CD1c-positive myeloid dendritic cell (primary cell): ENCODE data around the gene RUVBL2.
"Not testable (repeated sequence)": the region's sequence is repeated elsewhere in the genome, so short reads cannot be mapped to it uniquely, and the experiment has no call there.

ENCODE experiments used
- DNase-seq: peaks from one replicate; pipeline ENCODE4 v3.0.0-alpha.2; 2016; ENCODE audit errors: extremely low spot score

The RUVBL2 gene

GRCh38 chr19:49017666-49018351 is 24.1 kb downstream of the RUVBL2 start:
- peak; percentile 68 for DNase-seq

DNA sequence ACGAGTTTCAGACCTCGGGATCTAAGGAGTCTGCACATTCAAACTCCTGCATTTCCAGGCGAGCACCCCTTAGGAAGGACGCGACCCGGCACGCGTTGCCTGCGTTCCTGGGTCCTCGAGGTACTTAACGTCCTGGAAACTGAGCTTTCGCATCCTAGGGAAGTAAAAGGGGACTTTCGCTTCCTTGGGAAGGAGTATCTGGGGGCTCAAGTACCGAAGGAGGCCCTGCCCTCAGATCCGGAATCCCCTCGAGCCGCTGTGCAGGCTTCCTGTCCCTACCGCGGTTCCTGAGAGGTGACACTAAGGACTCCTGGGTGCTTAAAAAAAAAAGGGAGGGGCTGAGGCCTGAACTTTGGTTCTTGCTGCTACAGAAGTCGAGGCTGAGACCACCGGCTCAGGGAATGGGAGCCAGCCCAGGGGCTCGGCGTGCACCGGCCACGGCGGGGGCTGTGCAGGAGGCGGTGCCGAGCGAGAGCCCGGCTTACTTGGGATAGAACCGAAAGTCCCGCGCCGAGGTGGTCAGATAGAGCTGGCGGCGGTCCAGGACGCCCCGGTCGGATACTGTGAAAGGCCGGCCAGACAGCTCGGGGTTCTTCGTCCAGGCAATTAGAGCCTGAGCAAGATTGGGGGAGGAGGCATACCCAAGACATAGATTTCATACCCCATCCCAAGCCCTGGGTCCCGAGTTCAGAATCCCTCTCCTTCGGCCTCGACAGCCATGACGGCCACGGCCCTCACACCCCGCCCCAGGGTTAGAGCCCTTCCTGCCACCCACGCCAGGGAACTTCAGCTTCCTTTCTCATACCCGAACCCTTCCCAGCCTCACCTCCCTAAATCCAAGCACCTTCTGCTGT is 24.9 kb downstream of the RUVBL2 start:
- peak; percentile 1 for DNase-seq

DNA sequence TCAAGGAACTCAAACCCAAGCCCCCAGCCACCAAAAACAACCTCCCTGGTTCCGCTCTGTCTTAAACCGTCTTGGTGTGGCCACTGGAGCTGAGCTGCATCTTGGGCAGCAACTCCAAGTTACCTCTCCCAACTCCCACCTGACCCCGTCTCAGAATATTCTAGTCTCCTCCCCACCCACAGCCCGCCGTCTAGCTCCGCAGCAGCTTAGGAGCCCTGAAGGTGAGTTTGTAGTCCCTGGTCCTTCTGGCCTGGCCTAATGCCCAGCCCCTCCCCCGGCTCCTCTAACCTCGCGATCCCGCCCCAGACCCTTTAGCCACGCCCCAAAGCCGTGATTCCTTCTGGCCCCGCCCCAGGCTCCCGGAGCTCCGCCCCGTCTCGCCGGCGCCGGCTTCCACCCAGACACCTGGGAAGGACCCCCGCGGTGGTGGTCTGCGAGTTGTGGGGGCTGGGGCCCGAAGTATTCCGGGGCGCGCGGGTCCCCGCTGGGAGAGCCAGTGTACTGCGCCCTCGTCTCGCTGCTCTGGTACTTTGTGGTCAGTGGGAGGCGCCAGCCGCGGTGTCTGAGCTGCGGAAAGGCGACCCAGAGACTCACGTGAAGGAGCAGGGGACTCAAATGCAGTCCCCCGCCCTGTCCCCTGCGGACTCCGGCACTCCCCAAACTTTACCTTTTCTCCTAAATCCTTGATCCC is 25.7 kb downstream of the RUVBL2 start:
- peak; percentile 45 for DNase-seq

DNA sequence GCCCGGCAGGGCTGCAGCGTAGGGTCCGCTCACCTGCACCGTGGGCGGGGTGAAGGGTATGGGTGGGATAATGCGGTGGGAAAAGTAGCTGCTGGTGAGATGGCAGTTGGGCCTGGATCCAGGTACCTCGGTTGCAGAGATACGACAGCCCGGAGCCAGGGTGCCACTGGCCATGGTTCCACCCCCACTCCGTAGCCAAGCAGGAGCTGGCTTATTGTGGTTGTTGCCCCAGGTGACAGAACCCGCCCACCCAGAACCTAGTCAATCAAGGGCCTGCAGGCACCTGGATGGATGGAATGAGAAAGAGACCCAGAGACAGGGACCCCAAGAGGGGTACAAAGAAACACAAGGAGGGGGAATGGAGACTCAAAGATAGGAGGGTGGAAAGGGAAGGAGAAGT is 26.7 kb downstream of the RUVBL2 start:
- no peak for DNase-seq

DNA sequence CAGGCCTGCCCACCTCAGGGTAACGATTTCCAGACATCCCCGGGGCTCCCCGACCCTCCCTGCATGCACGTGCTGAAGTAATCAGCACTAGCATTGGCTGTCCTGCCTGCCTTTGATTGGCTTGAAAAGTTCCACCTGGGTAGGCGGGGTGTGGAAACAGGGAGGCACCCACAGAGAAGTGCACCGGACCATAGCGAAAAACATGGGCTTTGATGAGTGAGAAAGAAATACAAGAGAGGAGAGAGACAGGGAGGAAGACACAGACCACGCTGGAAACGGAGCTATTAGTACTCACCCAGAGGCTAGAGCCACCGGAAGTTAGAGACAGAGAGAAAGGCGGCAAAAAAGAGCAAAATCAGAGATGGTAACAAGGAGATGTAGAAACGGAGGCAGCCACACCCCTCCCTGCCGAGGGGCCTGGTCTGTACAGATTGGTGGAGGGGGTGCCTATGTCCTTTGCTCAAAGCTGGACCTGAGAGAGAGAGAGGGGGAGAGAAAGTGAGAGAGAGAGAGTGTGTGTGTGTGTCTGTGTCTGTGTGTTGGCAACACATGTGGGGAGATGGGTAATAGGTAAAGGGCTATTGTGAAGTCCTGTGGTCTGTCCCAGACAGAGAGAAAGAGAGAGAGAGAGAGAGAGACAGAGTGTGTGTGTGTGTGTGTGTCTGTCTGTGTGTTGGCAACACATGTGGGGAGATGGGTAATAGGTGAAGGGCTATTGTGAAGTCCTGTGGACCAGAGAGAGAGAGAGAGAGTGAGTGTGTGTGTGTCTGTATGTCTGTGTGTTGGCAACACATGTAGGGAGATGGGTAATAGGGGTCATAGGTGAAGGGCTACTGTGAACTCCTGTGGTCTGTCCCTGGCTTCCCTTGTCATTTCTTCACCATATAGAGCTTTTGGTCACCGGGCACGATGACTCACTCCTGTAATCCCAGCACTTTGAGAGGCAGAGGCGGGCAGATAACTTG is 27.5 kb downstream of the RUVBL2 start:
- peak; percentile 30 for DNase-seq

DNA sequence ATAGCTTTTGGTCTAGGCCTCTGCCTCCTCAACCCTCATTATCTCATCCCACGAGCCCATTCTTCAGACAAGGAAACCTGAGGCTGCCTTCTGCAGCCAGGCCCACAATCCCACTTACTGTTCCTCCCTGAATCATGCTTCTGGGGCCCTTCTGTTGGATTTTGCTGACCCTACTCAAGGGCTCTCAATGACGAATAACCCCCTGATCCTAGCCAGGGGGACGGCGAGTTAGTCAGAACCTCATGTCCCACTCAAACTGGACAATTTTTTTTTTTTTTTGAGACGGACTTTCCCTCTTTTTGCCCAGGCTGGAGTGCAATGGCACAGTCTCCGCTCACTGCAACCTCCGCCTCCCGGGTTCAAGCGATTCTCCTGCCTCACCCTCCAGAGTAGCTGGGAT is 28.4 kb downstream of the RUVBL2 start:
- DNase-seq: no peak

- not testable (repeated sequence) for DNase-seq
These were observed 30.5 kb downstream of the RUVBL2 start, which contains the start of gene CGB3 for GRCh38 chr19:49024233-49024632. TSS of gene CGB3 (minus strand) at chr19:49024333. CDS start at chr19:49023971, 362 bp downstream.

DNA sequence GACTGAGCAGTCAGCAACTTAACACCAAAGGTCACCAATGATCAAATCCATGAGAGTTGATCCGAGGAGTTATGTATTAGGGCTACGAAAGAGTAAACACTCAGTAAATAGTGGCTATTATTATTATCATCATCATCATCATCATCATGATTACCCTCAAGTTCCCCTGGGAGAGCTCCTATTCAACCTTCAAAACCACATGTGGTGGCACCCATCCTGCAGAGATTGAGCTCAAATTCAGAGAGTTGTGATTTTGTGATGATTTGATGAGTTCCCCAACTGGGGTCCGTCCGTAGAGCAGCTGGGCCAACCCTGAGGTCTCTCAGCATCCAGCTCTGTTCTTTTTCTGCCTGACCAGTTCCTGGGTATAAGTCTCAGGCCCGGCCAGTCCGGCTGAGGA is 31.4 kb downstream of the RUVBL2 start:
- DNase-seq: not testable (repeated sequence)

DNA sequence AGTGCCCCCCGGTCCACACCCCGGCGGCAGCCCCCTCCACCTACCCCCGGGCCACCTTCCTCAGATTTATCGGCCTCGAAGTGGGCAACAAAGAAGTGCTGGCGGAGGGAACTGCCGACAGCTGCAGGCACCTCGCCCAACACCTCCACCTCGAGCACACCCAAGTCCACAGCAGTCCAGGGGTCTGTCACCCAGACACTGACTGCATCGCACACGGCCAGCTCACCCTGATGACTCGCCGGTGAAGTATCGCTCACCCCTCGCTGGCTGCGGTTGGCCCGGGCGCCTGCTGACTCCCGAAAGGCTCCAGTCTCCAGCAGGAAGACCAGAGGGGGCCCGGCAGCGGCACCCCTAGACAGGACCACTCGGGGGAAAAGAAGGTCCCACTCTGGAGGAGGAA is 31.9 kb downstream of the RUVBL2 start:
- DNase-seq: not testable (repeated sequence)

DNA sequence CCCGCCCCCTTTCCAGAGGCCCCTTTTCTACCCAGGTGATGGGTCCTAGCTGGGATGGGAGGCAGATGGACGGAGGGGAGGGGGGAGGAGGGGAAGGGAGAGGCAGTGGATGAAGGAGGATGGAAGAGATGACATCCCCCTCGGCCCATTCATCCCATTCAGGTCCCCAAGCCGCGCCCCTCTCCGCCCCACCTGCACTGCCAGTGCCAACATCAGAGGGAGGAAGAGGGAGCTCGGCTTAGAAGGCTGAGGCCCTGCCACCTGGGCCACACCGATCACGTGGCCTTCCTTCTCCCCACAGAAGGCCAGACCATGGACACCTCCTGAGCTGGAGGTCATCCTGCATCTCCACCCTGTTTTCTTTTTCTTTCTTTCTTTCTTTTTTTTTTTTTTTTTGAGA is 35.0 kb downstream of the RUVBL2 start:
- not testable (repeated sequence) for DNase-seq

- not testable (repeated sequence) for DNase-seq
These were observed 36.1 kb downstream of the RUVBL2 start for GRCh38 chr19:49029749-49030148.

- not testable (repeated sequence) for DNase-seq
These were observed 36.6 kb downstream of the RUVBL2 start for GRCh38 chr19:49030323-49030722.

GRCh38 chr19:49031642-49032301 is 38.1 kb downstream of the RUVBL2 start, which contains the start of gene CGB2:
TSS of gene CGB2 (plus strand) at chr19:49031890. CDS start at chr19:49032096, 206 bp downstream.
- DNase-seq: peak; percentile 49

DNA sequence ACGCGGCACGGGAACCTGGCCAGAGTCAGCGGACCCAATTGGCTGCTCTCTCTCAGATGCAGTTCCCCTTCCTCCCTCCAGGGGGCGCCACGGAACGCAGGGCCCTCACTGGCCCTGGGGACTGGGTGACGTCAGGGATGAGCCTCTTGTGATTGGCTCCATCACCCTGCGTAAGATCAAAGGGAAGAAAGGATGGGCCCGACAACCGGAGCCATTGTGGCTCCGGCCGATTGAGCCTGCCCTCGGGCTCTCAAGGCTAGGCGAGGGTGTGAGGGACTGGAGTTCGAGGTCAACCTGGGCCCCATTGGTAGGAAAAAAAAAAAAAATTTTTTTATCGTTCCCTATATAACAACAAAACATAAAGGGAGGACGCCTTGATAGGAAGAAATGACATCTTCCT is 43.1 kb downstream of the RUVBL2 start, which contains the start of gene CGB1:
TSS of gene CGB1 (minus strand) at position 81 of the 400 bp plus-strand sequence. CDS start 184 bp downstream, outside the sequence.
- DNase-seq: peak; percentile 42

GRCh38 chr19:49038111-49038510 is 44.4 kb downstream of the RUVBL2 start:
- DNase-seq: not testable (repeated sequence)

DNA sequence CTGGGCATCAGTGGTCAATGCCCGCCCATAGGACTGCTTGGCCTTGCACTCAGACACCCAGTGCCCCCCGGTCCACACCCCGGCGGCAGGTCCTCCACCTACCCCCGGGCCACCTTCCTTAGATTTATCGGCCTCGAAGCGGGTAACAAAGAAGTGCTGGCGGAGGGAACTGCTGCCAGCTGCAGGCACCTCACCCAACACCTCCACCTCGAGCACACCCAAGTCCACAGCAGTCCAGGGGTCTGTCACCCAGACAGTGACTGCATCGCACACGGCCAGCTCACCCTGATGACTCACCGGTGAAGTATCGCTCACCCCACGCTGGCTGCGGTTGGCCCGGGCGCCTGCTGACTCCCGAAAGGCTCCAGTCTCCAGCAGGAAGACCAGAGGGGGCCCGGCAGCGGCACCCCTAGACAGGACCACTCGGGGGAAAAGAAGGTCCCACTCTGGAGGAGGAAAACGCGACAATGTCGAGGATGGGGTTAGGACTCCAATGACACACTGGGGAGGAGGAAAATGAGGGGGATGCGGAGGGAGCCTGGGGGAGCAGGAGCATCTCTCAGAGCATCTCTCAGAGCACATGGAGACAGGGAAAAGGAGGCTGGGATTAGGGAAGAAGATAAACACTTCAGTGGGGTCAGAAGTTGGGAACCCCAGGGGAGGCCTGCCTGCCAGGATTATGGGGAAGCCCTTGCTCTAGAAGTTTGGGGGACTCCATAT is 45.0 kb downstream of the RUVBL2 start:
- not testable (repeated sequence) for DNase-seq

GRCh38 chr19:49039736-49040135 is 46.0 kb downstream of the RUVBL2 start:
- not testable (repeated sequence) for DNase-seq

GRCh38 chr19:49042177-49042576 is 48.5 kb downstream of the RUVBL2 start:
- no peak for DNase-seq

DNA sequence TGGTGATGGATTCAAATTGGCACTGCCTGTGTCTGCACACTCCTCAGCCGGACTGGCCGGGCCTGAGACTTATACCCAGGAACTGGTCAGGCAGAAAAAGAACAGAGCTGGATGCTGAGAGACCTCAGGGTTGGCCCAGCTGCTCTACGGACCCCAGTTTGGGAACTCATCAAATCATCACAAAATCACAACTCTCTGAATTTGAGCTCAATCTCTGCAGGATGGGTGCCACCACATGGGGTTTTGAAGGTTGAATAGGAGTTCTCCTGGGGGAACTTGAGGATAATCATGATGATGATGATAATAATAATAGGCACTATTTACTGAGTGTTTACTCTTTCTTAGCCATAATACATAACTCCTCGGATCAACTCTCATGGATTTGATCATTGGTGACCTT is 49.0 kb downstream of the RUVBL2 start:
- not testable (repeated sequence) for DNase-seq

DNA sequence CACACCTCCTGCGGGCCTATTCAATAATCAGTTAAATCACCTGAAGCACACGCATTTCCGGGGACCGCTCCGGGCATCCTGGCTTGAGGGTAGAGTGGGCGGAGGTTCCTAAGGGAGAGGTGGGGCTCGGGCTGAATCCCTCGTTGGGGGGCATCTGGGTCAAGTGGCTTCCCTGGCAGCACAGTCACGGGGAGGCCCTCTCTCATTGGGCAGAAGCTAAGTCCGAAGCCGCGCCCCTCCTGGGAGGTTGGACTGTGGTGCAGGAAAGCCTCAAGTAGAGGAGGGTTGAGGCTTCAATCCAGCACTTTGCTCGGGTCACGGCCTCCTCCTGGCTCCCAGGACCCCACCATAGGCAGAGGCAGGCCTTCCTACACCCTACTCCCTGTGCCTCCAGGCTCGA is 49.9 kb downstream of the RUVBL2 start, which contains the start of gene CGB5:
TSS of gene CGB5 (plus strand) at position 301 of the 400 bp plus-strand sequence. CDS start 362 bp downstream, outside the sequence.
- not testable (repeated sequence) for DNase-seq
